ENCODE data around the gene CAMTA1.

The CAMTA1 gene

GRCh38 chr1:7263021-7263960, 478.0 kb downstream of the CAMTA1 start:
- intact Hi-C loops (cut with micrococcal nuclease), result no loop called here
- Mint-ChIP-seq H3K27me3 (peaks cover 3% of the 10 kb centered on the region), H3K4me3 (no peak overlapping the region), H3K9me3 (peaks cover 2% of the 10 kb centered on the region), H3K36me3 (ENCODE audit: low read depth) (no peaks in the 10 kb centered on the region), H3K27ac (no peak overlapping the region), H3K4me1 (ENCODE audit: low read depth) (no peaks in the 10 kb centered on the region)

GRCh38 chr1:7264101-7264500, 478.8 kb downstream of the CAMTA1 start:
- Mint-ChIP-seq H3K4me1 (ENCODE audit: low read depth) (no peaks in the 10 kb centered on the region), H3K27ac (no peak overlapping the region), H3K36me3 (ENCODE audit: low read depth) (no peaks in the 10 kb centered on the region), H3K27me3 (peaks cover 3% of the 10 kb centered on the region), H3K4me3 (no peak overlapping the region), H3K9me3 (peaks cover 10% of the 10 kb centered on the region)
- intact Hi-C loops (cut with micrococcal nuclease), result no loop called here

GRCh38 chr1:7265771-7266371, 480.6 kb downstream of the CAMTA1 start:
- Mint-ChIP-seq H3K27me3 (peaks cover 4% of the 10 kb centered on the region), H3K4me3 (no peak overlapping the region), H3K4me1 (ENCODE audit: low read depth) (no peaks in the 10 kb centered on the region), H3K27ac (no peak overlapping the region), H3K9me3 (peaks cover 20% of the 10 kb centered on the region), H3K36me3 (ENCODE audit: low read depth) (no peaks in the 10 kb centered on the region)
- intact Hi-C loops (cut with micrococcal nuclease), result no loop called here

GRCh38 chr1:7266561-7266960, 481.3 kb downstream of the CAMTA1 start:
- peaks cover 20% of the 10 kb centered on the region for H3K9me3 Mint-ChIP-seq
- no peak overlapping the region for H3K4me3 Mint-ChIP-seq
- H3K27me3 Mint-ChIP-seq, result peaks cover 8% of the 10 kb centered on the region

GRCh38 chr1:7267493-7267892, 482.2 kb downstream of the CAMTA1 start:
- Mint-ChIP-seq H3K27me3 (peaks cover 8% of the 10 kb centered on the region), H3K36me3 (ENCODE audit: low read depth) (no peaks in the 10 kb centered on the region), H3K9me3 (peaks cover 20% of the 10 kb centered on the region), H3K4me1 (ENCODE audit: low read depth) (no peaks in the 10 kb centered on the region), H3K4me3 (no peak overlapping the region), H3K27ac (no peak overlapping the region)
- intact Hi-C loops (cut with micrococcal nuclease), result no loop called here

More at GRCh38 chr1:7266561-7266960, 481.3 kb downstream of the CAMTA1 start:
- intact Hi-C loops (cut with micrococcal nuclease), result no loop called here
- H3K36me3 Mint-ChIP-seq (ENCODE audit: low read depth), result no peaks in the 10 kb centered on the region
- no peak overlapping the region for H3K27ac Mint-ChIP-seq
- no peaks in the 10 kb centered on the region for H3K4me1 Mint-ChIP-seq (ENCODE audit: low read depth)

GRCh38 chr1:7268983-7269382, 483.7 kb downstream of the CAMTA1 start:
- intact Hi-C loops (cut with micrococcal nuclease), result no loop called here
- Mint-ChIP-seq H3K4me1 (ENCODE audit: low read depth) (no peaks in the 10 kb centered on the region), H3K9me3 (peaks cover 20% of the 10 kb centered on the region), H3K27ac (no peak overlapping the region), H3K4me3 (no peak overlapping the region), H3K27me3 (peaks cover 6% of the 10 kb centered on the region), H3K36me3 (ENCODE audit: low read depth) (no peaks in the 10 kb centered on the region)

- H3K27ac Mint-ChIP-seq, result no peak overlapping the region
- no peak overlapping the region for H3K4me3 Mint-ChIP-seq
- H3K4me1 Mint-ChIP-seq (ENCODE audit: low read depth), result no peaks in the 10 kb centered on the region
- intact Hi-C loops (cut with micrococcal nuclease), result no loop called here
- peaks cover 20% of the 10 kb centered on the region for H3K9me3 Mint-ChIP-seq
- peaks cover 7% of the 10 kb centered on the region for H3K27me3 Mint-ChIP-seq
- H3K36me3 Mint-ChIP-seq (ENCODE audit: low read depth), result no peaks in the 10 kb centered on the region
These were observed 484.3 kb downstream of the CAMTA1 start for GRCh38 chr1:7269525-7269924.

- peaks cover 12% of the 10 kb centered on the region for H3K27me3 Mint-ChIP-seq
- H3K4me3 Mint-ChIP-seq, result no peak overlapping the region
- H3K36me3 Mint-ChIP-seq (ENCODE audit: low read depth), result no peaks in the 10 kb centered on the region
- H3K4me1 Mint-ChIP-seq (ENCODE audit: low read depth), result no peaks in the 10 kb centered on the region
- H3K9me3 Mint-ChIP-seq, result peaks cover 8% of the 10 kb centered on the region
- intact Hi-C loops (cut with micrococcal nuclease), result no loop called here
- H3K27ac Mint-ChIP-seq, result no peak overlapping the region
These were observed 489.0 kb downstream of the CAMTA1 start for GRCh38 chr1:7274256-7274655.

- H3K4me1 Mint-ChIP-seq (ENCODE audit: low read depth), result no peaks in the 10 kb centered on the region
- no peak overlapping the region for H3K4me3 Mint-ChIP-seq
- no peak overlapping the region for H3K27ac Mint-ChIP-seq
- H3K36me3 Mint-ChIP-seq (ENCODE audit: low read depth), result no peaks in the 10 kb centered on the region
- peaks cover 9% of the 10 kb centered on the region for H3K27me3 Mint-ChIP-seq
- intact Hi-C loops (cut with micrococcal nuclease), result no loop called here
- no peaks in the 10 kb centered on the region for H3K9me3 Mint-ChIP-seq
These were observed 492.8 kb downstream of the CAMTA1 start for GRCh38 chr1:7278045-7278444.

- no peak overlapping the region for H3K27ac Mint-ChIP-seq
- H3K4me3 Mint-ChIP-seq, result no peak overlapping the region
- H3K36me3 Mint-ChIP-seq (ENCODE audit: low read depth), result no peaks in the 10 kb centered on the region
- no peaks in the 10 kb centered on the region for H3K4me1 Mint-ChIP-seq (ENCODE audit: low read depth)
- H3K27me3 Mint-ChIP-seq, result peaks cover 9% of the 10 kb centered on the region
- no peaks in the 10 kb centered on the region for H3K9me3 Mint-ChIP-seq
- intact Hi-C loops (cut with micrococcal nuclease), result no loop called here
These were observed 493.8 kb downstream of the CAMTA1 start for GRCh38 chr1:7278827-7279765.

GRCh38 chr1:7279769-7280168, 494.5 kb downstream of the CAMTA1 start:
- no peaks in the 10 kb centered on the region for H3K36me3 Mint-ChIP-seq (ENCODE audit: low read depth)
- H3K9me3 Mint-ChIP-seq, result no peaks in the 10 kb centered on the region
- peaks cover 9% of the 10 kb centered on the region for H3K27me3 Mint-ChIP-seq
- H3K4me1 Mint-ChIP-seq (ENCODE audit: low read depth), result no peaks in the 10 kb centered on the region
- H3K4me3 Mint-ChIP-seq, result no peak overlapping the region
- intact Hi-C loops (cut with micrococcal nuclease), result no loop called here
- H3K27ac Mint-ChIP-seq, result no peak overlapping the region

- intact Hi-C loops (cut with micrococcal nuclease), result no loop called here
- Mint-ChIP-seq H3K4me1 (ENCODE audit: low read depth) (no peaks in the 10 kb centered on the region), H3K36me3 (ENCODE audit: low read depth) (no peaks in the 10 kb centered on the region), H3K27me3 (peaks cover 9% of the 10 kb centered on the region), H3K9me3 (no peaks in the 10 kb centered on the region), H3K27ac (no peak overlapping the region), H3K4me3 (no peak overlapping the region)
These were observed 495.2 kb downstream of the CAMTA1 start for GRCh38 chr1:7280347-7280960.

- H3K4me1 Mint-ChIP-seq (ENCODE audit: low read depth), result no peaks in the 10 kb centered on the region
- intact Hi-C loops (cut with micrococcal nuclease), result no loop called here
- no peak overlapping the region for H3K27ac Mint-ChIP-seq
- no peaks in the 10 kb centered on the region for H3K9me3 Mint-ChIP-seq
- H3K27me3 Mint-ChIP-seq, result peaks cover 9% of the 10 kb centered on the region
- no peak overlapping the region for H3K4me3 Mint-ChIP-seq
- no peaks in the 10 kb centered on the region for H3K36me3 Mint-ChIP-seq (ENCODE audit: low read depth)
These were observed 496.6 kb downstream of the CAMTA1 start for GRCh38 chr1:7281821-7282220.

Data from dendritic cell treated with granulocyte-macrophage colony-stimulating factor and Interleukin-4, amounts not matched to agents 40 ng/mL and 50 ng/mL, for 4 days (primary cell).